ENCODE data around the gene GSTO1.

DNA sequence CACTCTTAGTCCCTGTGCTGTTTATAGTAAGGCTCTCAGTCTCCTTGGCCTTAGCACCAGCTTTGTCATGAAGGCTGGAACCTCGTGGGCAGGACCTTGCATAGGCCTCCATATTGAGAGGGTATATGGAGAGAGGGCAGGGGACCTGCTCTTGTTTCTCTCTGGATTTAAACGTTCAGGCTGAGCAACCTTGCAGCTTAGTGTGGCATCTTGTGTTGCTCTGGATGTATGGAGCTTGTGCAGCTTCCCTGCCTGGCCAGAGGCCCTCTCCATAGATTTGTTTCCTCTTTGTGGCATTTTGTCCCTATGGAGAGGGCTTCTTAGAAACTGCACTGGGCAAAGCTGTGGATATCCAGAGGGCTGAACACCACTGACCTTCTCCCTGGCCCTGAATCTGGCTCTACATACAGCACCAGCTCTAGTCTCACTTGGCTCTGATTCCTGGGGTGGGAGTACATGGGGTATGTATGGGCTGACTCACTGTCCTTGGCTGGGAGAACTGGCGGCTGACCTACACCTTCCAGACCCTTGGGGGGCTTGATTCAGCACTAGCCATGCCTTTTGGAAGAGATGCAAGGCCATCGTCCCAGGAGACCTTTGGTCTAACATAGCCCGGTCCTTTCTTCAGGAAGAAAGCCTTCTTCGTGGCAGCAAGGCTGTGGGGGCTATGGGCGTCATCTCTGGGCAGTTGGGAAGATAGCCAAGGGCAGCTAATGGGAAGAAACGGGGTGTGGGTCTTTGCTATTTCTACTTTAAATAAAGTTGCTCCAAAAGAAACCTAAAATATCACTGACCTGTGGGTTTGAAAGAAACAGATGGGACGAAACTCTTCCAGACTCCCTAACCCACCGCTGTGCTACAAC lies 53.1 kb downstream of the GSTO1 start:
- no peak for TF ChIP-seq EZH2 (IDR thresholded peaks at IDR 0.05; ENCODE audit: insufficient read depth, poor library complexity, severe bottlenecking)
- no peak for TF ChIP-seq EZH2phosphoT487 (IDR thresholded peaks at IDR 0.05; ENCODE audit: insufficient read depth, low read depth)
